GM19193 (cell line): ENCODE results near the gene P2RX4.

Experiments used
- POLR2A ChIP-seq: IDR thresholded peaks from 4 replicates; pipeline ENCODE4 v1.6.1; 2011; ENCODE audit not compliant: insufficient read depth, insufficient read length; ENCODE audit errors: extremely low read depth

The P2RX4 gene

GRCh38 chr12:121209624-121210572 lies at the start of gene P2RX4:
Gene P2RX4 (plus strand): TSS chr12:121210129. CDS start chr12:121210165, 36 bp downstream.
- peak; percentile 98 for TF ChIP-seq POLR2A

- no peak for TF ChIP-seq POLR2A
These were observed 47.5 kb upstream of the P2RX4 start for GRCh38 chr12:121162384-121162783.

- TF ChIP-seq POLR2A, result no peak
These were observed 46.9 kb upstream of the P2RX4 start for GRCh38 chr12:121162985-121163384.

GRCh38 chr12:121165316-121165715 lies 44.6 kb upstream of the P2RX4 start:
- TF ChIP-seq POLR2A, result no peak

GRCh38 chr12:121166356-121166755 lies 43.6 kb upstream of the P2RX4 start:
- TF ChIP-seq POLR2A, result no peak

GRCh38 chr12:121167232-121167820 lies 42.6 kb upstream of the P2RX4 start:
- TF ChIP-seq POLR2A, result no peak

- no peak for TF ChIP-seq POLR2A
These were observed 42.0 kb upstream of the P2RX4 start for GRCh38 chr12:121167951-121168350.

GRCh38 chr12:121170151-121170550 lies 39.8 kb upstream of the P2RX4 start:
- TF ChIP-seq POLR2A, result no peak

- TF ChIP-seq POLR2A, result no peak
These were observed 39.2 kb upstream of the P2RX4 start for GRCh38 chr12:121170611-121171260.

GRCh38 chr12:121172145-121172544 lies 37.8 kb upstream of the P2RX4 start:
- no peak for TF ChIP-seq POLR2A

GRCh38 chr12:121175383-121176119 lies 34.4 kb upstream of the P2RX4 start:
- no peak for TF ChIP-seq POLR2A

- no peak for TF ChIP-seq POLR2A
These were observed 33.0 kb upstream of the P2RX4 start for GRCh38 chr12:121176826-121177529.

GRCh38 chr12:121181181-121181580 lies 28.7 kb upstream of the P2RX4 start:
- no peak for TF ChIP-seq POLR2A

- TF ChIP-seq POLR2A, result no peak
These were observed 27.6 kb upstream of the P2RX4 start for GRCh38 chr12:121182222-121182893.
